Measurements from ENCODE around the gene RAD51C. TPM values are rescaled to one million over a fixed set of nuclear protein-coding genes. Genes with fewer than 3 reads are reported as not detected.
"Not testable (repeated sequence)": the region's sequence is repeated elsewhere in the genome, so short reads cannot be mapped to it uniquely, and the experiment has no call there.

Gene RAD51C
- total RNA-seq, 1 donor from 2014 or later, result 15.1 TPM

DNA sequence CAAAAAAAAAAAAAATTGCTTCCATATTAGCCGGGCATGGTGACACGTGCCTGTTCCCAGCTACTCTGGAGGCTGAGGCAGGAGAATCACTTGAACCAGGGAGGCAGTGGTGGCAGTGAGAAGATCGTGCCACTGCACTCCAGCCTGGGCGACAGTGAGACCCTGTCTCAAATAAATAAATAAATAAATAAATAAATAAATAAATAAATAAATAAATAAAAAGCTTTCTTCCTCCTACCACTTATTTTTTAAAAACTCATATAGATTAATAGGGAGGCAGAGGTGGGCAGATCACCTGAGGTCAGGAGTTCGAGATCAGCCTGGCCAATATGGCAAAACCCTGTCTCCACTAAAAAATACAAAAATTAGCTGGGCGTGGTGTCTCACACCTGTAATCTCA, 7.9 kb upstream of the RAD51C start:
- not testable (repeated sequence) for ATAC-seq

DNA sequence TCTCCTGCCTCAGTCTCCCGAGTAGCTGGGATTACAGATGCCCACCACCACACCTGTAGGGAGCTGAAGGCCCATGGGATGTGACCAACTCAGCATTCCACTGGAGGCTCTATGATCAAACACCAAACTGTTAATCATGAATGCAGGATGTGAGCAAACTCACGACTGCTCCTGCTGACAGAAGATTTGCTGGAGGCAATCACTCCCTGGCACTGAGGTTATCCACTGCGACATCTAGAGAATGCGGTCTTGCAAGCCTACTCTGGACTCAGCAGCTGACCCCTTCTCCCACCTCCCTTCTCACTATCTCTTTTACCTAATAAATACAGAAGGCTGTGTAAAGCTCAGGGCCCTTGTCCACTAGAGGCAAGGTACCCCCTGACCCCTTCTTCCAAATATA, 5.4 kb upstream of the RAD51C start:
- no peak for ATAC-seq

DNA sequence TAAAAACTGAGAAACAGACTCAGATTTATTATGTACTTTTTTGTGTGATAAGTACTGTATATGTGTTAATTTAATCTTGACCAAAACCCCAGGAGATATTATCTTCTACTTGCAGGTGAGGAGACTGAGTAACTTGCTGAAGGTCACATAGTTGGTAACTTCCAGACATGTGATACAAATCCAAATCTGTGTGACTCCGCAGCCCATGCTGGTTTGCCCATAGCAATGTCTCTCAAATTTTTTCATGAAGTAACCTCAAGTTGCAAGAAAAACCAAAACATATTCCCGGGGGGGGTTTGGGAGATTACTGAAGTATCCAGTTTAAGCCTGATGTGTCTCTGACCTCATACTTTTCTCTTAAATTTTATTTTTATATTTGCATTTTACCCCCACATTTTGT, 3.9 kb upstream of the RAD51C start:
- ATAC-seq, result no peak

DNA sequence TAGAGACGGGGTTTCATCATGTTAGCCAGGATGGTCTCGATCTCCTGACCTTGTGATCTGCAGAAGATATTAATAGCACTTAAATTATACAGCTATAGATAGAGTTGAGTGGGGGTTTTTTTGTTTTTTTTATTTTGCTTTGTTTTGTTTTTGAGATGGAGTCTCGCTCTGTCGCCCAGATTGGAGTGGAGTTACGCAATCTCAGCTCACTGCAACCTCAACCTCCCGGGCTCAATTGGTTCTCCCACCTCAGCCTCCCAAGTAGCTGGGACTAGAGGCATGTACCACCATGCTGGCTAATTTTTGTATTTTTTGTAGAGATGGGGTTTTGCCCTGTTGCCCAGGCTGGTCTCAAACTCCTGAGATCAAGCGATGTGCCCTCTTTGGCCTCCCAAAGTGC, 2.4 kb upstream of the RAD51C start:
- ATAC-seq, result not testable (repeated sequence)

DNA sequence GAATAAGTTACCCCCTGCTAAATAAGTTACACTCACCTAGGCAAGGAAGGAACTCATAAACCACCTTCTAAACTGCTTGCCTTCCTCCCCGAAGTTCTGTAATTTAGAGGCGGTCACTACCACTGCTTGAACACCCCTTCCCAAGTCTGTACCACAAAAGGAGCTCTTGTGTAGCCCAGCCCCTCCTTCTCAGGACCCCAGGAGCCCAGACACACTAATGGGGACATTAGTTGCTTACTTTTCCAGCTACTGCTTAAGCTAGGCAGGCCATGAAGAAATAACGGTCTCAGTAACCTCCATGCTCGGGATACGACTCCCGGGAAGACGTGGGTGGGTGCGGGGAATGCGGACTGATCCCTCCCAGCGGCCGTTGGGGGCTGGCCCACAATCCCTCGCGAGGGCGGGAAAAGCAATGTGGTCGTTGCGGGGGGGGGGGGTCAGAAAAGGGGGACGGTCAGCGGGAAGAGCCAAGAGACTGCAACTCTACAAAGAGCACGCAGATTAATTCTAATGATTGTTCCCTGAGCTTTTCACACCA, 632 bp upstream of the RAD51C start, which contains the start of gene TEX14:
Gene TEX14 (minus strand): TSS at position 345 of the 538 bp plus-strand sequence. CDS start 40,044 bp downstream, outside the sequence.
- ATAC-seq, result no peak

DNA sequence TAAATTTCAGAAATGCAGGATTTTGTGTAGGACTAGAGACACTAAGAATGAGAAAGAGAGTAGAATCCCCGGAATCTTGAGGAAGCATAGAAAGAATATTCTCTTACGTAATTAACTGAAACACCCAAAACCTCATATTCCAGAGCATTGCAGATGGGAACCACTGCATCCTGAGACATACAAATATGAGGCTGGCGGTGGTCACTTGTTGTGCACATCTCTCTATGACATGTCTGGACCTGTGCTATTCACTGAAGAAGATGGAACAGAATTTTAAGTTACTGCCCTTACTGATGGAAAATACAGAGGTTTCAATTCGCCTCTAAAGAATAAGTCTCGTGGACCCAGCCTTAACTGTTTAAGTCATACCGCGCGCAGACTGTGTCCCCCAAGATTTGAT, 806 bp downstream of the RAD51C start:
- no peak for ATAC-seq

DNA sequence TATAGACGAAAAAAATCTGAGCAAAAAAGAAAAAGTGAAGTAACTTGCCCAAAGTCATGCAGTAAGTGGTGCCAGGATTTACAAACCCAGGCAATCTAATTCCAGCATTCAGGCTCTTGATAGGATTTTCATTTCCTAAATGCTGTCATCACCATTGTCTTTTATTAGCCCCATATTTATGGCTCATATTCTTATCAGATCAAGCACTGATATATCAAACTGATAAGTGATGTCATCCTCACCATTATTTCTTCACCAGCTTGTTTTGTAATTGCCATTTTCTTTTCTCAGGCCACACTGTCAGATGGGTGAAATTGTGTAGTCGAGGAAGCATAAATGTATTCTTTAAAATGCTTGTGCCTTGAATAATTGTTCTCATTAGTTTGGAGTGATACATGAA, 1.3 kb downstream of the RAD51C start:
- ATAC-seq, result no peak

DNA sequence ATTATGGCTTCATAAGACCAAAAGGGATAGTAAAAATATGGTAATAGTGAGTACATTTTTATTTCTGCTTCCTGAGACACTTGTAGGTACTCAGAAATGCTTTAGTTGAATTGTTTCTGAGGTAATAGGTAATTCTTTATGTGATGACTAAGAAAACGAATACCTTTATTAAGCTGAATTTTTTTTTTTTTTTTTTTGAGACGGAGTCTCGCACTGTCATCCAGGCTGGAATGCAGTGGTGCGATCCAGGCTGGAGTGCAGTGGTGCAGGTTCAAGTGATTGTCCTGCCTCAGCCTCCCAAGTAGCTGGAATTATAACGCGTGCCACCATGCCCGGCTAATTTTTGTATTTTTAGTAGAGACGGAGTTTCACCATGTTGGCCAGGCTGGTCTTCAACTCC, 1.9 kb downstream of the RAD51C start:
- no peak for ATAC-seq

DNA sequence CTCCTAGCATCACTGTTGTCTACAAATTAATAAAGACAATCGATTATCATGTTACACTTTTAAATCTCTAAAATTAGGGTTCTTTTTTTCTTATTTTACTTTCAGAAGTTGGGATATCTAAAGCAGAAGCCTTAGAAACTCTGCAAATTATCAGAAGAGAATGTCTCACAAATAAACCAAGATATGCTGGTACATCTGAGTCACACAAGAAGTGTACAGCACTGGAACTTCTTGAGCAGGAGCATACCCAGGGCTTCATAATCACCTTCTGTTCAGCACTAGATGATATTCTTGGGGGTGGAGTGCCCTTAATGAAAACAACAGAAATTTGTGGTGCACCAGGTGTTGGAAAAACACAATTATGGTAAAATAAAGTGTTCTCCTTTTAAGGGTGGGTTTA, 2.4 kb downstream of the RAD51C start:
- no peak for ATAC-seq

DNA sequence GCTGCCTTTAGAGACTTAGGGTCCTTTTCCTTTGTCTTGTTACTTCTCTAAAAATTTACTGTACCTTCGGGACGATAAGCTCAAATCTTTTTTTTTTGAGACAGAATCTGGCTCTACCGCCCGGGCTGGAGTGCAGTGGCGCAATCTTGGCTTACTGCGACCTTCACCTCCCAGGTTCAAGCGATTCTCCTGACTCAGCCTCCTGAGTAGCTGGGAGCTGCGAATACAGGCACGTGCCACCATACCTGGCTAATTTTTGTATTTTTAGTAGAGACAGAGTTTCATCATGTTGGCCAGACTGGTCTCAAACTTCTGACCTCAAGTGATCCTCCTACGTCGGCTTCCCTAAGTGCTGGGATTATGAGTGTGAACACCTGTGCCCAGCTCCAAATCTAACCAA, 7.4 kb downstream of the RAD51C start:
- ATAC-seq, result no peak

DNA sequence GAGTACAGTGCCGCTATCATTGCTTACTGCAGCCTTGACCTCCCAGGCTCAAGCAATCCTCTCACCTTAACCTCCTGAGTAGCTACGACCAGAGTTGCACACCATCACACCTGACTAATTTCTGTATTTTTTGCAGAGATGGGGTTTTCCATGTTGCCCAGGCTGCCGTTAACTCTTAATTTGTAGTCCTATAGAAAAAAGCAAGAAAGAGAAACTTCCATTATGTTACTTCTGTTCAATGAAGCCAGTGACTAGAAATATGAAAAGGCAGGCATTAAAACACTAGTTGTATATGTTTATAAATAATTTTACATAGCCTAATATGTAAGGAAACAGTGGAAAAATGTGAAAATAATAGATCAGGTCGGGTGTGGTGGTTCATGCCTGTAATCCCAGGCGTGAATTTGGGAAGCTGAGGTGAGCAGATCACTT, 9.7 kb downstream of the RAD51C start:
- no peak for ATAC-seq

DNA sequence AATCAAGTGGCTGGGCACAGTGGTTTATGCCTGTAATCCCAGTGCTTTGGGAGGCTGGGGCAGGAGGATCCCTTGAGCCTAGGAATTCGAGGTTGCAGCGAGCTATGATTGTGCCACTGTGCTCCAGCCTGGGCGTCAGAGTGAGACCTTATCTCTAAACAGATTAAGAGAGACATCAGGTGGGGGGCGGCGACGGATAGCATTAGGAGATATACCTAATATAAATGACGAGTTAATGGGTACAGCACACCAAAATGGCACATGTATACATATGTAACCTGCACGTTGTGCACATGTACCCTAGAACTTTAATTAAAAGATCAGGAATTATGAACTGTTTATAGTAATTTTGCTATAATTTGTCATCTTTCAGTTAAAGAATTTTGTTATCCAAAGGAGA, 10.3 kb downstream of the RAD51C start:
- no peak for ATAC-seq

DNA sequence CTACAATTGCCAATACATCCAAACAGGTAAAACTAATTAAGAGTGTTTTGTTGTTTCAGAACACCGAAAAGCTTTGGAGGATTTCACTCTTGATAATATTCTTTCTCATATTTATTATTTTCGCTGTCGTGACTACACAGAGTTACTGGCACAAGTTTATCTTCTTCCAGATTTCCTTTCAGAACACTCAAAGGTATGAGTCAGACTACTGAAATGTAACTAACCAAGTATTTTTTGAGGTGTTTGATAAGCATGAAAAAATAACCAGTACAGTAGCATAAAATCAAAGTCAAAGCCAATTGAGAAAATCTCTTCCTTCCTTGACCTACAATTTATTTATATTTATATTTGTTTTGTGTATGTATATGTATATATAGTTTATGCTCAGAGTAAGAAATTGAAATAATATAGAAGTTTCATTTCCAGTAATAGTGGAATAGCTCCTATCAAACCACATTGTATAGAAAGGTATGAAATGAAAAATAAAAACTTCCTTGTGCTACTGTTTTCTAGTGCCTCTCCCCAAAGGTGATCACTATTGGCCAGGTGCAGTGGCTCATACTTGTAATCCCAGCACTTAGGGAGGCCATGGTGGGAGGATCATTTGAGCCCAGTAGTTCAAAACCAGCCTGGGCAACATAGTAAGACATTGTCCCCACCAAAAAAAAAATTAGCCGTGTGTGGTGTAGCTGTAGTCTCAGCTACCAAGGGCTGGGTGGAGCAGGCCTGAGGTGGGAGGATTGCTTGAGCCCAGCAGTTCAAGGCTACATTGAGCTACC, 10.9 kb downstream of the RAD51C start:
- ATAC-seq, result no peak

DNA sequence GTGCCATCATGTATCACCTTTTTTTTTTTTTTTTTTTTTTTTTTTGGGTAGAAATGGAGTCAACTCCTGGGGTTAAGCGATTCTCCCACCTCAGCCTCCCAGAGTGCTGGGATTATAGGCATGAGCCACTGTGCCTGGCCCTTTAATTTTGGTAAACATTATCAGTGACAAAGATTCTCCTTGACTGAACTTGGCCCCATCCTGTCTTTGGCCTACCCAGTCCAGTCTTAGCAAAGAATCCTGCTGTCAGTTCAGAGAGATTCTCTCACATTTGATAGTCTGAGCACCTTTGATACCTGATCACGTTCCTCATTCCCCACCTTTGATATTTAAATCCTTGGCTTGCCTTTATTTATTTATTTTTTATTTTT, 11.5 kb downstream of the RAD51C start:
- no peak for ATAC-seq

DNA sequence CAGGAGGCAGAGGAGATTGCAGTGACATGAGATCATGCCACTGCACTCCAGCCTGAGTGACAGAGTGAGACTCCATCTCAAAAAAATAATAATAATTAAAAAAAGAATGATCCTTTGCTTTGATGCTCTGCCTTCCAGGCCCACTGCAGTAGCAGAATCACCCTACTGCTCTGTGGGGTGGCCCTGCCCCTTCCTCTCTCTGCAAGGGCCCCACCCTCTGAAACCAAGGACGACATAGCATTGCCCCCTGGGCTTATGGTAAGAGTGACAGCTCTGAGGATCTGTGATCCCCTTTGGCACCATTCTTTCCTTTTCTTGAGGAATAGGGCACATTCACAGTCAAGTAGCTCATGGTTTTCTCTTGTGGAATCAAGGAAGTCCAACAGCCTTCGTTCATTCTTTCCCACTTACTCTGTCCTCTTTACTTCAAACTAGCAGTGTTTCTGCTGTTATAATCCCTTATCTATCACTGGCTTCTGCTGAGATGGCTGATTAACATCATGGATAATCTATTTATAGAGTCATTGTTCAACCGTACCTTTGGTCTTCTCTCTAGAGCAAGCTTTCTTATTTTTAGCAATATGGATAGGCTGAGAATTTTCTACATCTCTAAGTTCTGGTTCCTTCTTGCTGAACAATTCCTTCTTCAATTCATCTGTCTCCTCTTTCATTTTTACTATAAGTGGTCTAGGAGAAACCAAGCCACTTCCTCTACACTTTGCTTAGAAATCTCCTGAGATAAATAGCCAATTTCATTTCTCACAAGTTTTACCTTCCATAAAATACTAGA, 14.1 kb downstream of the RAD51C start:
- ATAC-seq, result no peak

DNA sequence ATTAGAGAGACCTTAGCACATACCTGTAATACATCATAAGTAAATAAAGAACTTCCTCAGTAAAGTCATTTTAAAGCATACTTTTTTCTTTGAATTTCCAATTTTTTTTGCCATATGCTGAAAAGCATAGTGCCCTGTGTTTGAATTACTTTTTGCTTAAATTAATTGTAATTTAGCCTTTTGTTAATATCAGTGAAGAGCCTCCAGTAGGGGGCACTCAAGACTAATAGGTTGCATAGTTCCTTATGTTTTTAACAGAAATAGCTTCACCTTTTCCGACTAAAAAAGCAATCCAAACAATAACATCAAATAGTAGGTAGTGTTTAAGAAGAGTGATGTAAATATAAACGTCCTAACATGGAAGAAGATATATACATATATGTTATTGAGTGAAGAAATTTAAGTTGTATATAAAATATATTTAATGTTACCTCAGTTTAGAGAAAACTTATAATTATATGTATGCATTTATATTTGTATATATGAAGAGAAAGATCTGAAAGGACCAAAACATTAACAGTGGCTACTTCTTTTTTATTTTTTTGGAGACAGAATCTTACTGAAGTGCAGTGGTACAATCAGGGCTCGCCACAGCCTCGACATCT, 18.6 kb downstream of the RAD51C start:
- no peak for ATAC-seq

DNA sequence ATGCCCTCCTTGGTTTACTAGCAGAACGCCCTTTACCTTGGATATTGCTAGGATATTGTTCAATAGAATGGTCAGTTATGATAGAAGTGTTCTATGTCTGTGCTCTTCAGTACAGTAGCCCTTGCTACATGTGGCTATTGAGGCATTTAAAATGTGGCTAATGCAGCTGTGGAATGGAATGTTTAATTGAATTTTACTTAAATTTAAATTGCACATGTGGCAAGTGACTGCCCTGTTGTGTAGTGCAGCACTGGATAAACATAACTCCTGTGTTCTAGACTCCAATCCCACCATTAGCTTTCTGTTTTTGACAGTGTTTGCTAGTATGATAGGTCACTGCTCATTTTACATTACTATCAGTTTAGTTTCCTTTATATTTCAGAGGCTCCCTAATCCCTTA, 29.9 kb downstream of the RAD51C start:
- ATAC-seq, result no peak

DNA sequence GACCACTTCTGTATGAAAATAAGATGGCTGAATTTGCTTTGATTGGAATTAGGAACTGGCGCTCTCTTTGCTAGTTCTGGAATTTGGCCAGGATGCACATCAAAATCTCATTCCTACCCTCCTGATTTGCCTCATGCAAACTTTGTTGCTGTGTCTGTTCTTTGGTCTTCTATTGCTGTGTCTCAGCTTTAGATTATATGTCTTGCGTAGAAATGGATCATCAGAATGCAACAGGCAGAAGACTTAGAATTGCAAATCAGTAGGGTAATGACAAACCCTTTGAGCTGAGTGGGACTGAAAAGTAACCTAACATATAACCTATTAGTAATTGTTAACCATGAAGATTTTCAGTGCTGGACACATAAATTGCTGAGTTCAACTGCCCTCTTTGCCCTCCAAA, 30.3 kb downstream of the RAD51C start:
- no peak for ATAC-seq

DNA sequence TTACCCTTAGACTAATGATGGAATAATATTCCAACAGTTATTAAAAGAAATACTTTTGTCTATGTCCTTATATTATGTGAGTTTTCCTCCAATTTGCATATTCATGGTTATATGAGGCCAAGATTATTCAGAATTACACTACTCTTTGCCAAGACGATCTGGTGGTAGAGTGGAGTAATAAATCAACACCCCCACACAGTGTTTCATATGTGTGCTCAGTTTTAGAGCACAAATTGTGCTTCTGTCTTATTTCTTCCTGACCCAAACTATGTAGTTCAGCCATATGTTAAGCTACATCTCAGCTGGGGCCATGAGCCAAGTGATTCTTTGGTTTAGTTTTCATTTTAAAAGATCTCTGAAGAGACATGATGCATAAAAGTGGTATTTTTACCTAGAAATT, 36.4 kb downstream of the RAD51C start:
- no peak for ATAC-seq

DNA sequence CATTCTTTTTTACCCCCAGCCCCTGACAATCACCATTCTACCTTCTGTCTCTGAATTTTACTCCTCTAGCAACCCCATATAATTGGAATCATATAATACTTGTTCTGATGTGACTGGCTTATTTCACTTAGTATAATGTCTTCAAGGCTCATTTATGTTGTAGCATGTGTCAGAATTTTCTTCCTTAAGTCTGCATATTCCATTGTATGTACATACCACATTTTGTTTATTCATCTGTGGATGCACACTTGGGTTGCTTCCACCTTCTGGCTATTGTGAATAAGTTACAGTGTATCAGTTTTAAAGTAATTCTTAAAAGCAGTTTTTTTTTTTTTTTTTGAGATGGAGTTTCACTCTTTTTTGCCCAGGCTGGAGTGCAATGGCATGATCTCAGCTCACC, 38.5 kb downstream of the RAD51C start:
- ATAC-seq, result no peak

DNA sequence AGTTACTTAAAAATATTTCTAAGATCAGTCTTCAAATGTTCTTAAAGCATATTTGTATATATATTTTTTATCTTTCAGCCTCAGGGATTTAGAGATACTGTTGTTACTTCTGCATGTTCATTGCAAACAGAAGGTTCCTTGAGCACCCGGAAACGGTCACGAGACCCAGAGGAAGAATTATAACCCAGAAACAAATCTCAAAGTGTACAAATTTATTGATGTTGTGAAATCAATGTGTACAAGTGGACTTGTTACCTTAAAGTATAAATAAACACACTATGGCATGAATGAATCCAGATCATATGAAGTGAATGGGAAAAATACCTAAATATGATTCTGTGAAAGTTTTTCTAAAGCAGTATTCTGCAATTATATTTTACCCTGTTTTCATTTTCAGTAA, 41.6 kb downstream of the RAD51C start:
- no peak for ATAC-seq

DNA sequence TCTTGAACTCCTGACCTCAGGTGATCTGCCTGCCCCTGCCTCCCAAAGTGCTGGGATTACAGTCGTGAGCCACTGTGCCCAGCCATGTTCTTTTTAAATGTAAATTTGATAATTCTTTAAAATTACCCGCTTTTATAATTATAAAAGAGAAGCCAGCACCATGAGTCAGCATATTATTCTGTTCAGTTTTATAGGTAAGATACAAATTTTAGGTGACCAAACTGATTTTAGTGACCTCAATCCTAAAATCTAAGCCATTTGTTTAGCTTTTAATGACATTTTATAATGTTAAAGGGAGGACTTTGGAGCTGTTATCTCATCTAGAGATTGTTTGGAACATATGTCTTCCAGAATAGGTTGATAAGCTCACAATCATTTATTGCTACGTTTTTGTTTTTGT, 42.4 kb downstream of the RAD51C start:
- ATAC-seq, result no peak

DNA sequence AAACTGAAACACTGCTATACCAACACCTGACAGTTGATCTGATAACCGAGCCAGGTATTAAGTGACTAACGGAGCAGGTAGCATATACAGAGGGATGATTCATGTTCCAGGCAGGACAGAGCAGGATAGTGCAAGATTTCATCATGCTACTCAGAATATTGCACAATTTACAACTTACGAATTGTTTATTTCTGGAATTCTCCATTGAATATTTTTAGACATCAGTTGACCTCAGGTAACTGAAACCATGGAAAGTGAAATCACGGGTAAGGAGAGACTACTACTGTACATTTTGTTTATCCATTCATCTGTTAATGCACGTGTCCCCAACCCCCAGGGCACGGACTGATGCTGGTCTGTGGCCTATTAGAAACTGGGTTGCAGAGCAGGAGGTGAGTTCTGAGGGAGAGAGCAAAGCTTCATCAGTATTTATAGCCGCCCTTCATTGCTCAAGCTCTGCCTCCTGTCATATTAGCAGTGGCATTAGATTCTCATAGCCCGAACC, 48.8 kb downstream of the RAD51C start:
- ATAC-seq, result peak; percentile 99

All from esophagus mucosa (tissue), 1 donor.